ENCODE measurements around the gene NSUN6.

Gene NSUN6

DNA sequence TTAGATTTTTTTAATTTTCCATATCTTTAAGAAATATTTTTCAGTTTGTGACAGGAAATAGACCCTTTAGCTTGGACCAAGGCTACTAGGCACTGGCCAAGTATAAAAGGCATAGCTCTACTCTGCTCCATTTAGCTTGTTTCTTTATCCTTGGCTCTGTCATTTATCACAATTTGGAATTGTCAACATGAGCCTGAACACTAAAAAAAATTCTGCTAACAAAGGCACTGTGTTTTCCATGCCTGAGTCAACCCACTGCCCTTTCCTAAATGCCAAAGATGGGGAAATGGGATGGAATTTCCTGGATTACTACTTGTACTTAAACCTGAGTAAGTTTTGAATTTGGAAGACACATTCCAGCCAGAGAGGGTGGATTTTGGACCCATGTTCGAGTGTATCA is 128.4 kb downstream of the NSUN6 start:
- DNase-seq (ENCODE audit: extremely low spot score) = no peak
- ChIA-PET POLR2A (no interaction called here), CTCF (interaction anchor here (1.0 kb wide), 1 partner anchor 10 kb away, joined by 3 read pairs; no protein-coding TSS in a partner anchor)
- TF ChIP-seq, protein P1, sequence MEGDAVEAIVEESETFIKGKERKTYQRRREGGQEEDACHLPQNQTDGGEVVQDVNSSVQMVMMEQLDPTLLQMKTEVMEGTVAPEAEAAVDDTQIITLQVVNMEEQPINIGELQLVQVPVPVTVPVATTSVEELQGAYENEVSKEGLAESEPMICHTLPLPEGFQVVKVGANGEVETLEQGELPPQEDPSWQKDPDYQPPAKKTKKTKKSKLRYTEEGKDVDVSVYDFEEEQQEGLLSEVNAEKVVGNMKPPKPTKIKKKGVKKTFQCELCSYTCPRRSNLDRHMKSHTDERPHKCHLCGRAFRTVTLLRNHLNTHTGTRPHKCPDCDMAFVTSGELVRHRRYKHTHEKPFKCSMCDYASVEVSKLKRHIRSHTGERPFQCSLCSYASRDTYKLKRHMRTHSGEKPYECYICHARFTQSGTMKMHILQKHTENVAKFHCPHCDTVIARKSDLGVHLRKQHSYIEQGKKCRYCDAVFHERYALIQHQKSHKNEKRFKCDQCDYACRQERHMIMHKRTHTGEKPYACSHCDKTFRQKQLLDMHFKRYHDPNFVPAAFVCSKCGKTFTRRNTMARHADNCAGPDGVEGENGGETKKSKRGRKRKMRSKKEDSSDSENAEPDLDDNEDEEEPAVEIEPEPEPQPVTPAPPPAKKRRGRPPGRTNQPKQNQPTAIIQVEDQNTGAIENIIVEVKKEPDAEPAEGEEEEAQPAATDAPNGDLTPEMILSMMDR (IDR thresholded peaks at IDR 0.05; ENCODE audit: control extremely low read depth, extremely low read depth, low read depth, missing control alignments) = no peak

DNA sequence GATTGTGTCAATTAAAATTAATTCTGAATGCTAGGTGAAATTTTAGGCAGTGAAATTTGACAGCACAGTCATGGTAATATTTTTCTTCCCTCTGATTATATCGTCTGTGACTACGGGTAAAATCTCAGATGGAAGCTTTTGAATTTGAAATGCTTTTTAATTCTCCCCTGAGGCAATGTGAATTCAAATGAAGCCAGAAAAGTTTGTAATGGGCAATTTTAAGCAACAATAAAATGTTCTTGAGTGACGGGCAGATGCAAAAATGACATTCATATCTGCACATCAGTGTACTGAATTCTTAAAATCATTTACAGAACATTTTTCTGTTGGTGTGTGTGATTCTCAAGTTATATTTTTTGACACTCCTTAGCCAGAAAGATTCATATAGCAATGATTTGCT is 134.5 kb downstream of the NSUN6 start:
- CTCF ChIA-PET = no interaction called here
- TF ChIP-seq, protein P1 (IDR thresholded peaks at IDR 0.05; ENCODE audit: control extremely low read depth, extremely low read depth, low read depth, missing control alignments) = no peak
- no peak for DNase-seq (ENCODE audit: extremely low spot score)
- POLR2A ChIA-PET = no interaction called here

DNA sequence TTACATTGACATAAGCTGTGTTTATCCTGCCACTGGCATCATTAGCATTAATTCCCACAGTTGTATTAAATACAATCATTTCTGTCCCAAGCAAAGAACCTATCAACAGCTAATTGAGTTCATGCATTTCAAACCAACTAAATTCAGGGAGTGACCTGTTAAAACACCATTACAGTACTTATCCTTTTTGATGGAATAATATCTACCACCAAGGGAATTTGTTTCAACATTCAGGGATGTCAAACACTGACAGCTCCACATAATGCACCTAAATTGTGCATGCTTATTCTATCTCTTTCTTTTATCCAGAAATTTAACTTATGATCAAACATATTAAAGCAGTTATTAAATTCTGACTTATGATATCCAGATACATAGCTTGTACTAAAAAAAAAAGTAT is 136.8 kb downstream of the NSUN6 start:
- TF ChIP-seq, protein P1 (IDR thresholded peaks at IDR 0.05; ENCODE audit: control extremely low read depth, extremely low read depth, low read depth, missing control alignments) = no peak
- POLR2A ChIA-PET = no interaction called here
- CTCF ChIA-PET = interaction anchor here (1.9 to 2.5 kb wide), 2 partner anchors 8 to 15 kb away, joined by 4 to 8 read pairs; no protein-coding TSS in a partner anchor
- no peak for DNase-seq (ENCODE audit: extremely low spot score)

DNA sequence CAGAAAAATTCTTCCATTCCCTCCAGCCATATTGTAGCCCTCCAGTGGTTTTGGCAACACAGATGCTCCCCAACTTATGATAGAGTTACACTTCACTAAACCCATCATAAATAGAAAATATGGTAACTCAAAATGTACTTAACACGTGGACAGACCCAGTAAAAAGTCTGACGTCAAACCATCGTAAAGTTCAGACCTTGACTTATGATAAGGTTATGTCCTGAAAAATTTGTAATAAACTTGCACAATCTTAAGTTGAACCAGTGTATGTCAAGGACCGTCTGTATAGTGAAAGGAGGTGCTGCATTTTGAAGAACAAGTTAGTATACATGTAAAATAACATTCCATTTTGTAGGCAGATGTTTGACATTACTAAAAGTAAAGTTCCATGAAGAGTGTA is 142.8 kb downstream of the NSUN6 start:
- no peak for DNase-seq (ENCODE audit: extremely low spot score)
- TF ChIP-seq, protein P1 (IDR thresholded peaks at IDR 0.05; ENCODE audit: control extremely low read depth, extremely low read depth, low read depth, missing control alignments) = no peak
- ChIA-PET POLR2A (no interaction called here), CTCF (no interaction called here)

DNA sequence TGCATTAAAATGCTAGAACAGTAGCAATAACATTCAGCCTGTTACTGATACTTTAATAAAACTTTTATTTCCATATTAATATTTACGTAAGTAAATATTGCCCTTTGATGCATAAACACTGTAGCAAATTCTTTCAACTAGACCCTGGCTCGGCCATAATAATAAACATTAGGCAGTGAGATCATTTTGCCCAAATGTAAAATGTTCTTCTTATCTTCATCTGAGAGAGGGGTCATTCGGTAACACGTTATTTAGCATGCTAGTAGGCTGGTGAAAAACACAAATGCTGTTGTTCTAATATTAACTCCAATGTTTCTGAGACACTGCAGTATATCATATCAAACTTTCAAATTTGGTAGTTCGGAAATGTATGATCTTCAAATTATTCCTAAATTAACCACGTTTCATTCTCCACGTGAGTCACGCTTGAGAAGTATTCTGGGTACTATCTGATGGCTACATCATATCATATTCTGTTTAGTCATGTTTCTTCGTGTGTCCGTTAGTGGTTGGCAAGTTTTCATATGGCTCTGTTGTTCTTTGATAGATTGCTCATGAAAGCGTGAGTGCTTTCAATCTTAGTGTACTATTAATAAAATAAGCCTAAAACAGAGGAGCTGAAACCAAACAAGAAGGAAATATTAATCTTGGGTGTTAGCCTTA is 145.8 kb downstream of the NSUN6 start:
- ChIA-PET CTCF (interaction anchor here (1.5 kb wide), 1 partner anchor 9 kb away, joined by 4 read pairs; no protein-coding TSS in a partner anchor), POLR2A (no interaction called here)
- TF ChIP-seq, protein P1 (IDR thresholded peaks at IDR 0.05; ENCODE audit: control extremely low read depth, extremely low read depth, low read depth, missing control alignments) = no peak
- DNase-seq (ENCODE audit: extremely low spot score) = no peak

DNA sequence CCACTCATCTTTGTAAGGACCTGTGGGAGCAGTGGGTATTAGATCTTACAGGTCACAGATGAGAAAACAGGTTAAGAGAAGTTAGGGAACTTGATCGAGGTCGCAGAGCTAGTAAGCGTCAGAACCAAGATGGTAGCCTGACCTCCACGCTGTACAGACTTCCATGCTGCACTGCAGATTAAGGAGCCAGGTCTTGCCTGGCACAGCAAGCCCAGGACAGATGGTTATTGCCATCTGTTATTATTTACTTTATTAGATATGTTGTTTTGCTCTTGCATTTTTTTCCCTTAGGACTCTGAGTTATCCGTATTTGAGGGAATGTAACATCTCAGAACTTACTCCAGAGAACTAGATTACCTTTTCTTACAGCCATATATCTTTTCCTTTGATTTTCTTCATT is 147.2 kb downstream of the NSUN6 start:
- ChIA-PET CTCF (no interaction called here), POLR2A (no interaction called here)
- TF ChIP-seq, protein P1 (IDR thresholded peaks at IDR 0.05; ENCODE audit: control extremely low read depth, extremely low read depth, low read depth, missing control alignments) = no peak
- no peak for DNase-seq (ENCODE audit: extremely low spot score)
